DMS153 treated with DMSO at 0.1 percent for 48 hours (cell line): ENCODE results near the gene VARS1.
"Not testable (repeated sequence)": the region's sequence is repeated elsewhere in the genome, so short reads cannot be mapped to it uniquely, and the experiment has no call there.

ENCODE experiments used
- DNase-seq: peaks from one replicate; lab custom pipeline; 2025; ENCODE audit not compliant: unreplicated experiment; lab: John Stamatoyannopoulos, UW

Gene VARS1

DNA sequence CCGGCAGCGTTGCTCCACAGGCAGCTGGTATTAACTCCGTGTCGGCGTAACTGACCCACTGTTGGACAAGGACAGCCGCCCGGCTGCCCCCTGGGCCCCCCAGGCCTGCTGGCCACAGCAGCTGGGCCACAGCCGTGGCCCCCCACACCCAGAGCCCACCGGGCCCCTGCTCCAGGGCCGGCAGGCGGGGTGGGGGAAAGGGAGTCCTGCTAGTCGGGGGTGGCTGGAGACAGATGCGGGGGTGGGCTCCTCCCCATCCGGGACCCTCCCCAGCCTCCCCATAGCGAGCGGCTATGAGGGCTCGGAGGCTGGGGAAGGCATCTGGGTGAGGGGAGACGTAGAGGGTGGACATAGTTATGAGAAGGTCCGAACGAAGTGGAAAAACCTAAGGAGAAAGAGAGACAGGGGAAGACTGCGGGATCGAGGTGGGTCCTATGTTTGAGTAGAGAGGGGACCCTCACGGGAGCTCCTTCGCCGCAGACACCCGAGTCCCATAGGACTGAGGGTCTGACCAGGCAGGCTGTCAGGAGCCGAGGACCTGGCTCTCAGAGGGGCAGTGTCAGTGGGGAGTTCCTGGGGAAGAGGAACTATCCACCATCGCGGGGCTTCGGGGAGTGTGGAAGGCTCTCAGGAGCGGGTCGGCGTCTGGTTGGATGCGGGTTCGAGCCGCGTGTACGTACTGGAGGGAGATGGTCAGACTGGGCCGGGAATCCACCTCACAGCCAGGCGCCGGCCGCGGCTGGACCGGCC lies 511 bp downstream of the VARS1 start:
- no peak for DNase-seq

DNA sequence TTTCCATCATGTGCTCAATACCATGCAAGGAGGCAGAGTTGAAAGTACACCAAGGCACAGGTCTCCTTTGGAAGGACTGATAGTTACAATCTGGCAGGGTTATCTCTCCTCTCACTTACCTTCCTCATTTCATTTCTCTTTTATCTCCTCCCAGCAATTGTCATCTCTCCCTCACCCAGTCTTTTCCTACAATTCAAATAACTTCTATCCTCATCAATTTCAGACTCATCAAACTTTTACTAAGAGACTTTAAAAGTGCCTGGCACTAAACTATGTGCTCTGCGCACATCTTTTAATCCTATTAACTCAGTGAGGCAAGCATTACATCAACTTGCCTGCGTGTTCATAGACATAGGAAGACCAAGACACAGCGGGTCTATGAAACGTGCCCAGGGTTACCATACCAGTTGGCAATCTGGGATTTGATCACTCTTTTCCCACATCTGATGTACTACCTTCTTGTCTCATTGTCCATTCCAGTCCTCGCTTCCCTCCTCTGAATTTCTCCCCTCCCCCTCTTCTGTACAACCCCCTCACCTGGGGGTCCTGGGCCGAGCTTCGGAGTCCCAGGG lies 1.2 kb downstream of the VARS1 start:
- no peak for DNase-seq

DNA sequence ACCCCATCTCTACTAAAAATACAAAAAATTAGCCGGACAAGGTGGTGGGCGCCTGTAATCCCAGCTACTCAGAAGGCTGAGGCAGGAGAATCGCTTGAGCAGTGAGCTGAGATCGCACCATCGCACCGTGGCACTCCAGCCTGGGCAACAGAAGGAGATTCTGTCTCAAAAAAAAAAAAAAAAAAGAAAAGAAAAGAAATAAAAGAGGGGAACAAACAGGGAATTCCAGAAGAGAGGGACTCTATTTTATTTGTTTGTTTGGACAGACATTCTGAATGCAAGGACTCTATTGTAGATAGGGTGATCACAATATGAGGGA lies 1.7 kb downstream of the VARS1 start:
- DNase-seq = not testable (repeated sequence)

DNA sequence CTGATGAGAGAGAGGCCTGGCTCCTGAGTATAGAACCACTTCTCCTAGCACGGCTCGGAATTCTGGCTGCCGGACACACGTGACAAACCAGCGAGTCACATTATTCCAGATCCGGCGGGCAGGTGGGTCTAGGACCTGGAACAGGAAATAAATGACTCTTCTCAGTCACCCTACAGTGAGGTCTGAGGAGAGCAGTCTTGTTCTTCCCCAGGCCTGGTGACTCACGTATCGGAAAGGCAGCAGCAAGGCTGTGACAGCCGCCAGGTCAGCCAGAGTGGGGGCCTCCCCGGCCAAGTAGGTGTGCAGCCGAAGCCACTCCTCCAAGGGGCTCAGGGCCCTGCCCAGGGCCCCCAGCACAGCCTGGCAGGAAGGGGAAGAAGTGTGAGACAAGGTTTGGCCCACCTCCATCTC lies 2.8 kb downstream of the VARS1 start:
- DNase-seq = no peak

DNA sequence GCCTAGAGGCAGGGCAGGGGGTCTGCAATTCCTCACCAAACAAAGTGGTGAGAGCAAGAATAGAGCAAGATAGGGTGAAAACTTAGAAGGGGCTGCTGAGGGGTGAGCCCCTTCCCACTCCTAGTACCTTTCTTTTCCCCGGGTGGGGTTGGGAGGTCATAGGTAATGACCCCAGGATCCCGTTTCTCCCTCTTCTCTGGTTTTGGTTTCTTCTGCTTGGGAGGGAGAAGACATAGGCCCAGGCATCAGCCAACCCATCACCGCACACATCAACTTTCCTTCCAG lies 3.5 kb downstream of the VARS1 start:
- no peak for DNase-seq

DNA sequence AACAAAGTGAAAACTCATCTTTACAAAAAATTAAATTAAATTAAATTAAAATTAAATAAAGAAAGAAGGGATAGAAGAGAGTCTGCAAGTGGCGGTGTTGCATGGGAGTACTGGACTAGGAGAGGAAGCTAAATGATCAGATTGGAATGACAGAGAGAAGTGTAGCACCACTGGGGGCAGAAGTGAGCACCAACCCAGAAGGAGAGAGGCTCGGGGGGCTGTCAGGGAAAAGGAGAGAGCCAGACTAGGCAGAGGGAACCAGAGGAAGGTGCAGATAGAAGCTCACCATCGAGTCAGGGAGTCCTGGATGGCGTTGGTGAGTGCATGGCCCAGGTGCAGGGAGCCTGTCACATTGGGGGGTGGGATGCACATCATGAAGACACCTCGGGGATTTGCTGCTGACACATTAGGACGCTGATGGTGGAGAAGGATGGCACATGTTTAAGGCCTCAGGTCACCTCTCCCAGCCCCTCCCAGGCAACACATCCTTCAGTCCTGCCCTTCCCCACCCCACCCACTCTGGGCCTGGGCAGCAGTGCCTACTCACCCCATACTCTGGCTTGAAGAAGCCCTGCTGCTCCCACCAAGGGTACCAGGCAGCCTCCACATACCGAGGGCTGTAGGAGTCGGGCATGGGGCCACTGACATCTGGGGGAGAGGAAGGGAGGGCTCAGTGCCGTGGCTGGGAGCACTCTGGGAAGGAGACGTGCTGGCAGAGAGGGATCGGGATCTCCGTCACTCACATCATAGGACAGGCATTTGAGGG lies 4.0 kb downstream of the VARS1 start:
- DNase-seq = peak; percentile 14

DNA sequence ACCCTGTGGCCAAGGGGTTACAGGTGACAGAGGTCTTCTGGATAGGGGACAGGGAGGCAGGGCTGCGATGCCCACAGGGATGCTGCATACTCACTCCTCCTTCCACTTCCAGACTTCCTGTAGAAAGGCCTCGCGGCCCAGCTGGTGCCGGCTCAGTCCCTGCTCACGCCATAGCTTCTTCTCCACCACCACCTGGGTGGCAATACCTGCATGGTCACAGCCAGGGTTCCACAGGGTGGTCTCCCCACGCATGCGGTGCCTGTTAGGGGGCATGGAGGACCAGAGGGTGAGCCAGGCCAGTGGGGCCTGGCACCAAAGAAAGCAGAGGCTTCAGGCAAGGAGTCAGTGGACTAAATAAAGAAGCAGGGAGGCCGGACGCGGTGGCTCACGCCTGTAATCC lies 10.1 kb downstream of the VARS1 start:
- no peak for DNase-seq

DNA sequence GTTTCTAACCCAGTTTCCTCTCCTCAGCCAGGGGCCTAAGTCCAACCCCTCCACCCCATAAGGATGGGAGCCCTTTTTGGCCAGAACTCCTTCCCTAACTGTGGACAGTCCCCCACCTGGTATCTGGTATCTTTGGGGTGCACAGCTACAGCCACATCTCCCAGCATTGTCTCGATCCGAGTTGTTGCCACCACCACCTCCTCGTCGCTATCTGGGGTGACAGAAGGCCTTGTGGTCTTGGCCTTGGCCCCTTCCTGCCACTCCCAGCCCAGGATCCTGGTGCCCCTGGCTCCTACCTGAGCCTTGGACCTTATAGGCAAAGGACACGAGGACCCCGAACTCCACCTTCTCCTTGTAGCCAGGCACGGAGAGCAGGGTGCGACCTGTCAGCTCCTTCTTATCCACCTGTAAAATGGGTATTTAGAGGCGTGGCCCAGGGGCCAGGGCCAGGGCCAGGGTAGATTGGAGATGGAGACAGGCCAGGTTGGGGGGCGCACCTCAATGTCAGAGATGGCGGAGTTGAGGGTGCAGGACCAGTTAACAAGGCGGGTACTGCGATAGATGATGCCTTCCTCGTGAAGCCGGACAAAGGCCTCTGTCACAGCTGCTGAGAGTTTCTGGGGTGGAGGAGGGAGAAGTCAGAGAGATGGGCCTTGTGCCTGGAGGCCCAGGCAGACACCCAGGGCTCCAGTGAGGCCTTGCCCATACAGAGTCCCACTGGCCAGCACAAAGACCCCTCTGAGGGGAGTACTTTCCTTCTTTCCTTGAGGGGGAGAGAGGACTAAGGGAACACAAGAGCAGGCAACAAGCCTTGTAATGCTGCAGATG lies 11.2 kb downstream of the VARS1 start:
- DNase-seq = no peak

DNA sequence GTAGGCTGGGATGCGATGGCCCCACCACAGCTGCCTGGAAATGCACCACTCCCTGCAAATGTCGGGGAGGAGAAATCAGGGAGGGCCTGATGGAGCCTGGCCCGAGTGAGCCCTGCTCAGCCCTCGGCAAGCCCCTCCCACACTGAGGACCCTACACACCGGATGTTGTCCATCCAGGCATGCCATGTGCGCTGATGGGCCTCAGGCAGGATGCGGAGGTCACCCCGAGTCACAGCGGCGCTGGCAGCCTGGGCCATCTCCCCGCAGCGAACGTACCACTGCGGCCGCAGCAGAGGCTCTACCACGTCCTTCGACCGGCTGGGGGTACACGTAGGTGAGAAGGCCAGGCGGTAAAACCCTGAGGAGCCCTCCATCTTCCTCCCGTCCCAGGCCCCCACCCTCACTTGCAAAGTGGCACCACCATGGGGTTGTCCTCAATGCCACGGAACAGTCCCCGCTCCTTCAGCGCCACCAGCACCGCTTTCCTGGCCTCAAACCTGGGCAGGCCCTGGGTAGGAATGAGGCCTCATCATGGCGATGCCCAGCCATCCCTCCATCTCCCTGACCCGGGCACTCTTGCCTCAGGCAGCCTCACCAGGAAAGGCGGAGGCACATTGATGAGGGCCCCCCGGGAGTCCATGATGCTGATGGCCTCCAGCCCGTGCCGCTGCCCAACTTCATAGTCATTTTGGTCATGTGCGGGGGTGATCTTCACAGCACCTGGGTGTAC lies 13.3 kb downstream of the VARS1 start:
- no peak for DNase-seq

DNA sequence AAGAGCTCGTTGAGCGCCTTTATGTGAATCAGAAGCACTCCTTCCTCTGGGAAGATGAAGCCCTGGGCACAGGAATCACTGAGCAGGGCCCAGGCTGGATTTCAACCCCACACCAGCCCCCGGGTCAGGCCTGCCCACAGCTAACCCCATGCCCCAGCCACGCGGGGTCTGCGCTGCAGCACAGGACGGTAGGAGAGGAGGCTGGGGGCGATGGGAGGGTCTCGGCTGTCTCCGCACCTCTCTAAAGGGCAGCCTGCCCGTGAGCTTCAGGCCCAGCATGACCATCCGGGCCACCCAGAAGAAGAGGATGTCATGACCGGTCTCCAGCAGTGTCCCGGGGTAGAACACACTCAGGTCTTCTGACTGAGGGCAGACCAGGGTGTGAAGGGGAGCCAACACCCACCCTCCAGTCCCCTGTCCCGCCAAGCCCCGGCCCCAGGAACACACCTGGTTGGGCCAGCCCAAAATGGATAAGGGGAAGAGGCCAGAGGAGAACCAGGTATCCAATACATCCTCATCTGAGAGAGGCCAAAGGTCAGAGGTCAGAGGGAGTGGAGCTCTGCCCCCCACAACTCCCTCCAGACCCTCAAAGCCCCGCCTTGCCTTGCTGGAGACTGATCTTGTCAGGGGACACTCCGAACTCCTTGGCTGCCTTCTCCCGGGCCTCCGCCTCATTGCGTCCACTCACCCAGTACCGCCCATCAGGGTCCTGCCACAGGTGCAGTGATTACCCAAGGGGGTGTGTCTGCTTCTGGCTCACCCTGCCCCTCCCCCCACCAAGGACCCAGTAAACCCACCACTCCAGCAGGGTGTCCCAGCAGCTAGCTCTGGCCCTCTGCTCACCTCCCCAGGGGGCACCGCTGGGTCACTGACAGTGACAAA lies 14.1 kb downstream of the VARS1 start:
- DNase-seq = no peak

DNA sequence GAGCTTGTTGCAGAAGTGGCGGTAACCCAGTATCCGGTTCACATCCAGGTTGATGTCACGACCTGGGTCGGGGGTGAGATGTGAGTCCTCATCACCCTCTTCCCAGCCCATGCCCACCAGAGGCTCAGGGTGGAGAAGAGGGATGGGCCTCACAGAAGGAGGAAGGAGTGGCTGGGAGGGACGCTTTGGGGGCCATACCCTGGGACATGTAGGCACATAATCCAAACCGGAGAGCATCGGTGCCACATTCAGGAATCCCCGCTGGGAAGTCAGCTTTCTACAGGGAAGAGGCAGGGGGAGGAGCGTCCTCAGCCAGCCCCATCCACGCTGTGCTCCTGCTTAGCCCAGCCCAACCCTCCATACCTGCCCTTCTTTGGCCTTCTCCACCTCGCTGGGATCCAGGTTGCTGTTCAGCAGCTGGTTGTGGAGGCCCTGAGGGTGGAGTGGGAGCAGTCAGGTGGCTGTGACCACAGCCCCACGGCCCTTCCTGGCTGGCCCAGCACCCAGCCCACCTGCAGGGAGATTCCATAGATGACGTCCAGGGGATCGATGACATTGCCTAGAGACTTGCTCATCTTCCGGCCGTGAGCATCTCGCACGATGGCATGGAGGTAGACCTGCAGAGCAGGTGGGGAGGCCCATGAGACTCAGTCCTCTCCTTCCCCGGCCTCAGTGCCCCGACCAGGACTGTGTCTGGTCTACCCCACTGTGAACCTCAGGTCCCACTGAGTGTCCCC lies 14.9 kb downstream of the VARS1 start:
- no peak for DNase-seq

DNA sequence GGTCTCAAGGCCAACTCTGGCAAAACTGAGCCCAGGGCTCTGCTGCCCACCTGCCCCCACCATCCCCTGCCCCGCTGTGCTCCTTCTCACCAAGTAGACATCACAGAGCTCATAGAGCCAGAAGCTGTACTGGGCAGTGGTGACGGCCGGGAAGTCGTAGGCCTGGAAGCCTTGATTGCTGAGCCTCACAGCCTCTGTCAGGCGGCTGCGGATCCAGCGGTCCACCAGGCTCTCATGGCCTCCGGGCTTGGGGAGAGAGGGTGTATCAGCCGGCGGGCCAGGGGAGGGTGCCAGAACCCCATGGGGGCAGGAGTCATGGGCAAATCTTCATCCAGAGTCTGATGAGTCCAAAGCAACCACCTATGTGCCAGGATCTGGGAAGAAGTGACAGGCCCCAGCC lies 15.6 kb downstream of the VARS1 start:
- DNase-seq = no peak

DNA sequence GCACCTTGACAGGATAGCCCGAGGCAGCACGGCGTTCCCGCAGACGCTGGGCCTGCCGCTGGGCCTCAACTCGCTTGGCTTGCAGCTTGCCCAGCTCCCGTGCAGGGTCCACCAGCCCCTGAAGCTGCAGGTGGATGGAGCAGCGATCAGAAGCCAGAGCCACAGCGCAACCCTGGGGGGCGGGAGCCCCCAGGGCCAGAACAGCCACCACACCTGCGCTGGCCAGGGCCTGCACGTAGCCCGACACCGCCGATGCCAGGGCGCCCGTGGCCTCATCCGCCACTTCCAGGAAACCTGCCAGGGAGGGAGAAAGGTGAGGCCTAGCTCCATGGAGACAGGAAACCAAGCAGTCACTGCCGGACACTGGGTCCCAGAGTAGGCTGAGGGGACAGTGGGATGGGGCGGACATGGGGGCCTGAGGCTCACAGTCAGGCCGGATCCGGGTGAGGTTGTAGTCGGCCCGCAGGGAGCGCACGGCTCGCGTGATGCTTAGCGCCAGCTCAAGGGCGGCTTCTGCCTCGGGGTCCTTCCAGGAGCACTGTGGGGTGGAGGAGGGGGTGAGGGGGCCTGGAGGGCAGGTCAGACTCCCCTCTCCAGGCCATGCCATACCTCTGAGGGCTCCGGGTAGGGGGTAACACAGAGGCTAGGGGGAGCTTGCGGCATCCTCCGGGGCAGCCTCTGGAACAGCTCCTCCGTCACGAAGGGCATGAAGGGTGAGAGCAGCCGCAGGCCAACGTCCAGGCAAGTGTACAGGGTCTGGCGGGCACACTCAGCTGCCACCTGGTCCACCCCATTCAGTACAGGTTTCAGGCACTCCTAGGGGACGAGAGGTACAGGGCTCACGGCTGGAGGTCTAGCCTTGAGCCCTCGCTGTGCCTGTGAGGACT lies 16.3 kb downstream of the VARS1 start:
- no peak for DNase-seq

DNA sequence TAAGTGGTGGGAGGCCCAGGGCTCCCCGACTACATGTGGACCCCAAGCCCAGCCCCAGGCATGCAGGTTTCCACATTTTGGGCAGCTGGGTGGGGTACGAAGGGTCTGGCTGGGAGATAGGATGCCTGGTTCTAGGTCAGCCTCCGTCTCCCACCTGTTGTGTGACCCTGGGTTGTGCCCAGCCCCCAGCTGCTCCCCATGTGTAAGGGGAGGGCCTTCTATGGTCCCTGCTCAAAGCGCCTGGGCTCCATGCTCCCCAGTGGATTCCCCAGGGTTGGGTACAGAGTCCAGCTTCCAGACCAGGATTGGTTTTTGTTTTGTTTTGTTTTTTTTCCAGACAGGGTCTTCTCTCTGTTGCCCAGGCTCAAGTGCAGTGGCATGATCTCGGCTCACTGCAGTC lies 17.4 kb downstream of the VARS1 start:
- no peak for DNase-seq

DNA sequence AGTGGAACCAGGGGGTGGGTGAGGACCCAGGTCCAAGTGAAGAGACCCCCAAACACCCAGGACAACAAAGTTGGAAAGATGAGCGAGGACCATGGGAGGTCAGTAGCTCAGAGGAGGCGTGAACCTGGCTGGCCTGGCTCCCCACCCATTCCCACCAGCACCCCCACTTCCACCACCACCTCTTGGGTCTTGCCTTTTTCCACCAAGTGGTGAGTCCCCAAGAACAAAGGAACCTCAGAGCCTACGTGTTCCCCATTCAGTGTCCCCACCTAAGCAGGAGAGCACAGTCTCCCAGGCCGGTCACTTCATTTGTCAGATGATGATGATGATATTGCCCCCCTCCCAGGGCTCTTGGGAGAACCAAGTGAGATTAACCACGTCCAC lies 17.9 kb downstream of the VARS1 start:
- no peak for DNase-seq

DNA sequence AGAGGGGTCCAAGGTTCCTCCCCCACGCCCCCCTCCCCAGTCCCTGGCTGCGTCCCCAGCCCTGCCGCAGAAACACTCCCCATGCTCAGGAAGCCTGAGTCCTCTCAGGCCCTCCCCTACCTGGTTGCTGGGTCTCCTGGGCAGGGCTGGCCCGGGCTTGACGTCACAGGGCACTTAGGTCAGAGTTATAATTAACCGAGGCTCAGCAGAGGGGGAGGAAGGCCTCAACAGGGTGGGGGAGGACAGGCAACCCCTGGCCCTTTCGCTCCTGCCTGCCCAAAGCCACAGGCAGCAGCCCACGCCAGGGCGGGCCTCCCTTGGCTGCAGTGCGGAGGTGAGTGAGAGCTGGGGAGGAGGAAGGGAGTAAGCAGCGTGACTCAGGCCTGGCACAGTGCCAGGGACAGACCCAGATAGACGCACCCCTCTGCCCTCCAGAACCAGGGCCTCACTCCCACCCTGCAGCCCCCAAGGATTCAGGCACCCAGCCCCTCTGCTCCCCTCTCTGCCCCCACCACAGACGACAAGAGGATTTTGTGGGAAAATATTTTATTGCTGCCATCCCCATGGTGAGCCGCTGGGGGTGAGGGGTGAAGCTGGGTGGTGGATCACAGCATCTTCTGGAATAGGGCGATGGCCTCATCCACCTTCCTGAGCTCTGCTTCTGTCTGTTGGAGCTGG lies 18.4 kb downstream of the VARS1 start, which contains the start of gene VWA7:
Gene VWA7, minus strand, starts transcription at position 340 of the 678 bp plus-strand sequence. CDS start 549 bp downstream, outside the sequence.
- peak; percentile 30 for DNase-seq

DNA sequence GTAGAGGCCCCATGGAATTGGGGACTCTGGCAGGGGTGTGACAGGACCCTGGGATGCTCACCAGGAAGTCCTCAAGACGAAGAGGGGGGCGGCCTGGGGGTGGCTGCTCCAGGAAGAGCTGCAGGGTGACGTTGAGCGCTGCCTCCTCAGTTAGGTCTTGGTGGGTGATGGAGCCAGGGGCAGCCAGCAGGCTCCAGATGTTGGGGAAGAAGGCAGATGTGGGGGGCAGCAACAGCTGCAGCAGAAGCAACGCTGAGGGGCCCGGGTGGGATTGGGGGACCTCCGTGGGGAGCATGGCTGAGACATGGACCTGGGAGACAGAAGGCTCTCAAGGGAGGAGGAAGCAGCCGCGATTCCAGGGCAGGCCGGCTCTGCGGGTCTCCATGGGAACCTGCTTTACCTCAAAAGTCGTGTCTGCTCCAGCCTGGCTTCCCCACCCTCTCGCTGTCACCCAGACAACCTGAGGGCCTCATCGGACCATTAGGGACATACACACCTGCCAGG lies 19.0 kb downstream of the VARS1 start:
- DNase-seq = peak; percentile 37
